NCI-H69 (cell line): ENCODE data around the gene NLGN3.
A peak's percentile ranks its signal among the peaks of the same experiment; 100 is the strongest.

Source experiments
- DNase-seq: peaks from one replicate; lab custom pipeline; 2025; lab: John Stamatoyannopoulos, UW

Gene NLGN3

GRCh38 chrX:71144651-71145050 lies at the start of gene NLGN3:
TSS of gene NLGN3 (plus strand) at chrX:71144841. CDS start at chrX:71147750, 2,909 bp downstream.
- DNase-seq = peak; percentile 15

DNA sequence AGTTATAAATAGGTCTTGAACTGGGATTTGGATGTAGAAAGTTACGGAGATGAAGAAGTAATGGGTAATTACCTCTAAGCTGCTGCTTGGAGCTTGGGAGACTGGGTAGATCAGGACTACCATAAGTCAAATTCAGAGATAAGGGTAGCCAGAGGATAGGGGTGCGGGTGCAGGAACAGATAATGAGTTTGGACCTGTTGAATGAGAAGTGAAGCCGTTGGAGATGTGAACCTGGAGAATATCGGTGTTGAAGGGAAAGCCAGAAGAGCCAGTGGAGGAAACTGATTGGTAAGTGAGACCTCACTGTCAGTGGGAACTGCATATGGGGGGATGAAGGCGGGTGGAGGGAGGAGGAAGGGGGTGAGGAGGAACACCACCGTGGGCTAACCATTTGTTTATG lies 49.6 kb upstream of the NLGN3 start:
- peak; percentile 27 for DNase-seq

DNA sequence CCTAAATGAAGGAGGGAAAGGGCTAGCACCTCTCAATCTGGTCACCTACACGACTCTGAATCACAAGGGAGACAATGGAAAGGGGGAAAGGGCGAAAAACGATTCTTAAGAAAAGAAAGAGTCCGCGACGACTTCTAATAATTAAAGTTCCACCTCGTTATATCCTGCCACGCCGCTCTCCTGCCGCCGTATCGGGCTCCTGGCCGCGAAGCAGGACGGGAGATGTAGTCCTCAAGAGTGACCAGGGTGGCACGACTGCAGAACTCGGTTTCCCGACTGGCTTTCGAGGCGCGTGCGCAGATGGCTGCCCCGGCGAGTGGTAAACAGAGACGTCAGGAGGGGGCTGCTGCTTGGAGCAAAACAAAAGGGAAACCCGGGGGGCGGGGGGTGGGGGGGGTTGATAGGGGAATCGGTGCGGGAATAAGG lies 49.1 kb upstream of the NLGN3 start, which contains the start of gene FOXO4:
FOXO4 (plus strand) TSS at position 297 of the 426 bp plus-strand sequence. CDS start 678 bp downstream, outside the sequence.
- peak; percentile 91 for DNase-seq

GRCh38 chrX:71095981-71096759 lies 48.5 kb upstream of the NLGN3 start:
- DNase-seq = peak; percentile 78

DNA sequence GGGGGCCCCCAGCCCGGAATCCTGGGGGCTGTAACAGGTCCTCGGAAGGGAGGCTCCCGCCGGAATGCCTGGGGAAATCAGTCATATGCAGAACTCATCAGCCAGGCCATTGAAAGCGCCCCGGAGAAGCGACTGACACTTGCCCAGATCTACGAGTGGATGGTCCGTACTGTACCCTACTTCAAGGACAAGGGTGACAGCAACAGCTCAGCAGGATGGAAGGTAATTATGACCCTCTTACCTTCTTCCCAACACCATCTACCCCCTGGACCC lies 47.9 kb upstream of the NLGN3 start:
- DNase-seq = peak; percentile 16

DNA sequence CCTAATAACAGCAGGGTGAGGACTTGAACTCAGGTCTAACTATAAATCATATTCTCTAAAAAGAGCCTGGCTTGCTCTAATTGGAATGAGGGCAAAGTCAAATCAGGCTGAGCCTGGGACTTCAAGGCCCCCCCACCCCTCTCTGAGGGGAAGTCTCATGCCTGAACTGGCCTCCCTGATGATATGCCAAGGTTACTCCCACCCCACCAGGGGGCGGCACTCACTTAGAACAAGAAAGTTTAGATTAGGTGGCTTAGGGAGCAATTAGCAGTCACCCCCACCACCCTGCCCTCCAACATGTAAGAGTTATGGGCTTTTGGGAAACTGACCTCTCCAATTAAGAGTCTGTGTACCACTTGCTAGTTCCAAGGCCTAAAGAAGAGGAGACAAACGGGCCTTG lies 46.3 kb upstream of the NLGN3 start:
- peak; percentile 54 for DNase-seq

DNA sequence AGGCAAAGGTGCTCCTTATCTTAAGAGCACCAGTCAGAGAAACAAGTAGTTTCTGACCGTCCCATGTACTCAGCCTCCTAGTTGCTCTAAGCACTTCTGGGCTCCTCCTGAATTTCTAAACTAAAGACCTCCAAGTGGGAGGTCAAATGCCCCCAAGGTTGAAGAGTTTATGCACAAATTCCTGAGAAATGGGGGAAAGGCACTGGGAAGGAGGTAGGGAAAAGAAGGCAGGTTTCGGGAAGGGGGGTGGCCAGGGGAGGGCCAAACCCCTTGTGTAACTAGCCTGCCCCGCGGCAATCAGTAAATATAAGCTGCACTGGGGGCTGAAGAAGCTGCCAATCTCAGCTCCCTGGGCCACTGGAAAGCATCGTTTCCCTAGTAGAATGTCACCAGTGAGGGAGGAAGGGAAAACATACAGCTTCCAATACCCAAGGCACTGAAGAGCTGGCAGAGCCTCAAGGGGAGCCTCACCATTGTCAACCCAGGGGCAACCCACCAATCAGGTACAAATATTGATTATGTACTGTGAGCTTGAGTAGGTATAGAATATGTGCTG lies 45.6 kb upstream of the NLGN3 start:
- peak; percentile 3 for DNase-seq

DNA sequence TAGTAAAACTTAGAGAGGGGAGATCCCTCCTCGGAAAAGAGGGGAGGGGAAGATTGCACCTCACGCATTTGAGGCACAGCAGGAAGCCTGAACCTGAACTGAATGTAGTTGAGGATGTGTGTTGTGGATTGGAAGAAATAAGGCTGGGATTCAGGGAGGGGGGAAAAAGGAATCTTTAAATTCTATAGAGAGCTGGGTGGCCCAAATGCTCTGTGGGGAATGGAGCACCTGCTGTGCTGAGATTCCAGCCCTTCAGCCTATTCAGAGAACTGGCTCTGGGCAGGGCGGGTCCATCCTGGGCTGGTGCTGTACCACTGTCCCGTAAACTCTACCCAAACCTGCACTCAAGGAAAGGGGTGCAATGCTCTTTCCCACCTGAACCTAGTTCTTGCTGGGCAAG lies 44.9 kb upstream of the NLGN3 start:
- DNase-seq = no peak

GRCh38 chrX:71100581-71101505 lies 43.8 kb upstream of the NLGN3 start:
- no peak for DNase-seq

GRCh38 chrX:71102292-71102691 lies 42.3 kb upstream of the NLGN3 start:
- DNase-seq = no peak

GRCh38 chrX:71103110-71103983 lies 41.3 kb upstream of the NLGN3 start:
- DNase-seq = peak; percentile 73

- no peak for DNase-seq
Observed at GRCh38 chrX:71105628-71106027, 39.0 kb upstream of the NLGN3 start.

GRCh38 chrX:71106427-71106826 lies 38.2 kb upstream of the NLGN3 start, which contains the start of gene CXorf65:
TSS of gene CXorf65 (minus strand) at chrX:71106740. CDS start at chrX:71106556, 184 bp downstream.
- DNase-seq = no peak

- DNase-seq = no peak
Observed at GRCh38 chrX:71107245-71107644, 37.4 kb upstream of the NLGN3 start.

DNA sequence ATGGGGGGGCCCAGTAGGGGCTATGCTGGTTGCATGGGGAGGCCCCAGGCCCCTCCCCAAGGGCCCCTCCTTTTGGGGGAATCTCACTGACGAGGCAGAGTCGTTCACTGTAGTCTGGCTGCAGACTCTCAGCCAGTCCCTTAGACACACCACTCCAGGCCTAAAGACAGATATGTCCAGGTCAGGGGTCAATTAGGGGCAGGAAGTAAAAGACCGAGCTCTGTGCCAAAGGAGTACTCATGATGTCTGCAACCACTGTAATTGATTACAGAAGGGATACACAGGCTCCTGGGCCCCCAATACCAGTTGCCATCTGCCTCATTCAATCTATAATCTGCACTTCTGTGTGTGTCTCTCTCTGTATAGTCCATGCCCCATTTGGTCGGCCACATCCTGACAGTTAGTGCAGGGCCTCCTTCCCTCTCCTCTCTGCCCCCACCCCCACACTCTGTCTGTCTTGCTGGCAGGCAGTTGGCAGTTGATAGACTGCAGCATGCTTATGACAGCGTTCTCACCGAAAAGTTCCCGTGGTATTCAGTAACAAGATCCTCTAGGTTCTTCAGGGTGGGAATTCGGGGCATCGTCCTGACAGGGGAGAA lies 36.8 kb upstream of the NLGN3 start:
- no peak for DNase-seq

DNA sequence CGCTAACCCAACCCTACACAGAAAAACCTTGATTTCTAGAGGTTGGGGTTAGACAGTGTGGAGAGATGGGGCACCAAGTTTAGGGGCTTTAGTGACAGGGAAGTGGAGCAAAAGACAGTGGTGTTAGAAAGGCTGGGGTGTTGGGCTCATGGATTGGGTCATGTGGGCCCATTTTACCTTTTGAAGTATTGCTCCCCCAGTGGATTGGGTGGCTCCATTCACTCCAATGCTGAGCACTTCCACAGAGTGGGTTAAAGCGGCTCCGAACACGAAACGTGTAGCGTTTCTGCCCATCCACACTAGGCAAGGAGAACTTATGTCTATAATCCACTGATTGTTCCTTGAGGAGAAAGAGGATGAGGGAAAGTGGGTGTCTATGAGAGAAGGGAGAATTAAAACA lies 35.6 kb upstream of the NLGN3 start:
- no peak for DNase-seq

DNA sequence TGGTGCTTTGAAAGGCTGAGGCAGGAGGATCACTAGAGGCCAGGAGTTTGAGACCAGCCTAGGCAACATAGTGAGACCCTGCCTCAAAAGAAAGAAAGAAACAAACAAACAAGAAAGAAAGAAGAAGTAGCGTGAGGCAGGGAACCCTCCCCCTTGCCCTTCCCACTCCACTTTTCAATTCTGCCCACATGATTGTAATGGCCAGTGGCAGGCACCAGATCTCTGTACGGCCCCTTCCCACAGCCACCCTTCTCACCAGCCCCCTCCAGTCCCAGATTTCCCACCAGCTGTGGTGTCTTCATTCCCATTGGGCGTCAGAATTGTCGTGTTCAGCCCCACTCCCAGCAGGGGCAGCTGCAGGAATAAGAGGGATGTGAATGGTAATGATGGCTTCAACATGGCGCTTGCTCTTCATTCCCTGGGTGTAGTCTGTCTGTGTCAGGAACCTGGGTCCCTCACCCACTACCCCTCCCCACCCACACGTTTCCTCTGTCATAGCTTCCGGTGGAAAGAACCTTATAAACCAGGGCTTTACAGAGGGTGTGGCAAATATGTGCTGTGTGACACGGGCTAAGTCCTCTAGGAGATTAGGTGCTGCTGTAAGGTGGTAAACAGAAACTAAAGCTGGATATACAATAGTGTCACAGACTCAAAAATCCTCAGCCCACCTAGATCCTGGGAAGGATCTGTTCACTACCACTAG lies 33.3 kb upstream of the NLGN3 start, which contains the start of gene IL2RG:
IL2RG (minus strand) TSS at position 437 of the 703 bp plus-strand sequence; CDS start at position 399, 38 bp downstream.
- peak; percentile 22 for DNase-seq

DNA sequence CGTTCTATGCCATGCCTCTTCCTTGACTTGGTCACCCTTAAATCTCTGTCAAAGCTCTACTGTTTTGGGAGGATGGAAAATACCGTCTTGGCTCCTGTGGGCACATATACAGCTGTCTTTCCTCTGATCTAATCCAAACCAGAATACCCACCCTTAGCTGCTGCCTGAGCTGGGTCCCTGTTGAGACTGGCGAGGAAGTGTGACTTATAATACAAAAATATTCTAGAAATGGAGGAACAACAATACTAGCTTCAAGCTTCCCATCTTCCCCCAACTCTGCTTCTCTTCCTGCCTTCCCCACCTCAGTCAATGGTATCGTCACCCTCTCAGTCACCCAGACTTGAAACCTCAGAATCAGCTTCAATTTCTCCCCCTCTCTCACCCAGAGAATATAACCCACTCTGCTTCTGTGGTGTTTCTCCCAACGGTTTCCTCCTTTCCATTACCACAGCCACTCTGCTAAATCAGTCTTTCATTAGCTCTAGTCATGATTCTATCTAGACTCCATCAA lies 32.7 kb upstream of the NLGN3 start:
- no peak for DNase-seq

DNA sequence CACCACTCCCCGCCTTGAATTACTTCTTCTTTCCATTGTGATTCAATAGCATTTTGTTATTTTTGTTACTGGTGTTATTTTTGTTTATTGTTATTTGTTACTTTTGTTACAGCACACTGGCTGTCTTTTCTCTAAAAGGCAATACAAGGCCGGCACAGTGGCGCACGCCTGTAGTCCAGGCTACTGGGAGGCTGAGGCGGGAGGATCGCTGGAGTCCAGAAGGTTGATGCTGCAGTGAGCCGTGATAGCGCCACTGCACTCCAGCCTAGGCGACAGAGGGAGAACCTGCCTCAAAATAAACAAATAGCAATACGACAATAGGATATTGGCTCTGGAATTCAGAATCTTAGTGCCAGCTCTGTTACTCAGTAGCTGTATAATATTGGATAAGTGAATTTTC lies 27.3 kb upstream of the NLGN3 start:
- DNase-seq = no peak
